ENCODE results near the gene SUPT3H.

GRCh38 chr6:44825273-44825672 lies 552.5 kb downstream of the SUPT3H start:
- TF ChIP-seq GATA2 (IDR thresholded peaks at IDR 0.05; ENCODE audit: low read depth, low read length) = no peak
- no peak for TF ChIP-seq GATA3 (IDR thresholded peaks at IDR 0.05; ENCODE audit: low read depth, low read length)
